Activated T-cell treated with anti-CD3 and anti-CD28 coated beads, Interleukin-2, amount 50 U/mL, for 72 hours (primary cell): Measurements from ENCODE around the gene STX18. TPM values are rescaled to one million over a fixed set of nuclear protein-coding genes. Genes with fewer than 3 reads are reported as not detected.

Source experiments
- ATAC-seq, 2 donors: fragments of 150-1000 bp; cut with Tn5 transposase; replicated peaks in 1 of 2; 2 replicates each; pipeline ENCODE4 v1.10.0; 2021; ENCODE audit warnings: moderate library complexity in 2 of 2, mild to moderate bottlenecking in 1 of 2
- DNase-seq, 2 donors: peaks; one replicate each; pipeline ENCODE4 v3.0.0; 2021 to 2022; ENCODE audit warnings: mixed read lengths in 1 of 2
- H3K27ac Mint-ChIP-seq: one replicate; pipeline ENCODE4 v1.8.0; 2022; ENCODE audit warnings: mild to moderate bottlenecking, moderate library complexity, mixed read lengths
- H3K27me3 Mint-ChIP-seq: one replicate; pipeline ENCODE4 v1.8.0; 2022; ENCODE audit warnings: low read depth, mixed read lengths
- H3K36me3 Mint-ChIP-seq, 2 donors: one replicate each; pipeline ENCODE4 v1.8.0; 2022; ENCODE audit warnings: mixed read lengths in 2 of 2, mild to moderate bottlenecking in 1 of 2; ENCODE audit not compliant: insufficient read depth in 2 of 2
- H3K4me1 Mint-ChIP-seq: one replicate; pipeline ENCODE4 v1.8.0; 2022; ENCODE audit warnings: low read depth, mixed read lengths
- H3K4me3 Mint-ChIP-seq, 2 donors: one replicate each; pipeline ENCODE4 v1.8.0; 2022; ENCODE audit warnings: mild to moderate bottlenecking in 2 of 2, mixed read lengths in 2 of 2, moderate library complexity in 2 of 2
- H3K9me3 Mint-ChIP-seq, 2 donors: one replicate each; pipeline ENCODE4 v1.8.0; 2022; ENCODE audit warnings: mixed read lengths in 2 of 2
- total RNA-seq, 2 donors: library from RNA; stranded (reverse); gene quantifications; one replicate each; pipeline ENCODE4 v1.2.3, GENCODE V29; 2022

Gene STX18
- total RNA-seq, 2 donors from 2014 or later = 22.3 to 24.0 TPM

GRCh38 chr4:4499438-4500123 is 42.3 kb downstream of the STX18 start:
- no peak for DNase-seq
- no peak overlapping the region for H3K4me3 Mint-ChIP-seq
- no peak for ATAC-seq
- H3K27me3 Mint-ChIP-seq = no peaks in the 10 kb centered on the region
- H3K4me1 Mint-ChIP-seq = peaks cover 21% of the 10 kb centered on the region
- no peak overlapping the region for H3K27ac Mint-ChIP-seq
- H3K36me3 Mint-ChIP-seq = no peaks in the 10 kb centered on the region
- H3K9me3 Mint-ChIP-seq = no peaks in the 10 kb centered on the region

DNA sequence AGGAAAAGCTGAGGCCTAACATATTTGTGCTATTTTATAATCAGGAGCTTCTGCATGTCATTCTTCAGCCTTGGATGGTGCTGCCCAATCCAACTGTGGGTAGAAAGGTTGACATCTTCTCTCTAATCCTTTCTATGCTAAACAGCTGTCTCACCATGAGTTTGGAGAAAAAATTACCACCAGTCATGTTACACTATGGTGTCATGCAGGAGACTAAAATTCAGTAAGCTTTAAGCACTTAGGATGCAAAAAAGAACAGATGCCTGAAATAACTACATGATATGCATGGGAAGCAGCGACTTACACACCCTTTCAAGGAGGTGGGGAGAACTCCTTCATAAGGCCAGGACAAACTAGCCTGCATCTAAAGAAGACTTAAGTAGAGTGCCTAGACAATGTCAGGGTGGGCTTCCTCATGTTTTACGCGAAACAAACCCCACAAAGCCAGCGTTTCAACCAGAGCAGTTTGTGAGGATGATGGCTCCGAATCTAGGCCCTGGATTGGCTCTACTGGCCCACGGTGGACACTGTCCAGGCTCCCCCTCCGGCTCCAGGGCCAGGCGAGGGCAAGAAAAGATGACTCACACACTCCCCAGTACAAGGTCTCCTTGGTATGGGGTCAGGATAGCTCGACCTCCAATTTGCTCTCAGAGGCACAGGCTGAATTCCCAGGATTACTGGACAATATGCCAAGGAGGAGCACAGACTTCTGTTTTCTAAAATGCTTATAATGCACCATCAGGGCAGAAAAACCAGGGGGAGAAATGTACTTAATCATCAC is 45.1 kb downstream of the STX18 start:
- H3K27me3 Mint-ChIP-seq = no peaks in the 10 kb centered on the region
- no peaks in the 10 kb centered on the region for H3K36me3 Mint-ChIP-seq
- H3K27ac Mint-ChIP-seq = no peak overlapping the region
- H3K9me3 Mint-ChIP-seq = no peaks in the 10 kb centered on the region
- no peak for ATAC-seq
- no peak for DNase-seq
- no peak overlapping the region for H3K4me3 Mint-ChIP-seq
- H3K4me1 Mint-ChIP-seq = peaks cover 12% of the 10 kb centered on the region

DNA sequence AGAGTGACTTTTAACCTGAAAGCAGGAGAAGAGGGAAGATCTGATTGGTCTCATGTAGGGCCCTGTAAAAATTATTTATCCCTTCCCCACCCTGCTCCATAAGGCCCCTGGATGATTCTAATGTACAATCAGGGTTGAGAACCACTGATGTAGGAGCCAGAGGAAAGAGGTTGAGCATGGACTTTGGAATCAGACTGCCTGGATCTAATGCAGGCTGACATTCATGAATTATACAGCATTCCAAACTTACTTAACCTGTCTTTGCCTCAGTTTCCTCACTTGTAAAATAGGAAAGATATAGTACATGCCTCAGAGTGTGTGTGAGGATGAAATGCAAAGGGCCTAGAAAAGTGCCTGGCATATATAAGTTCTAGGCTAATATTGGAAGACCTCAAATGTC is 47.0 kb downstream of the STX18 start:
- ATAC-seq (no peak), DNase-seq (no peak)
- no peak overlapping the region for H3K4me3 Mint-ChIP-seq
- H3K27ac Mint-ChIP-seq = no peak overlapping the region
- H3K36me3 Mint-ChIP-seq = no peaks in the 10 kb centered on the region
- H3K27me3 Mint-ChIP-seq = no peaks in the 10 kb centered on the region
- peaks cover 11% of the 10 kb centered on the region for H3K4me1 Mint-ChIP-seq
- H3K9me3 Mint-ChIP-seq = no peaks in the 10 kb centered on the region

GRCh38 chr4:4492161-4492847 is 49.5 kb downstream of the STX18 start:
- Mint-ChIP-seq H3K4me3 (peak overlapping the region; percentile 61 to 68), H3K9me3 (no peaks in the 10 kb centered on the region), H3K27me3 (no peaks in the 10 kb centered on the region), H3K36me3 (no peaks in the 10 kb centered on the region), H3K4me1 (peaks cover 11% of the 10 kb centered on the region), H3K27ac (no peak overlapping the region)
- DNase-seq = no peak
- ATAC-seq = peak; percentile 81 to 82

DNA sequence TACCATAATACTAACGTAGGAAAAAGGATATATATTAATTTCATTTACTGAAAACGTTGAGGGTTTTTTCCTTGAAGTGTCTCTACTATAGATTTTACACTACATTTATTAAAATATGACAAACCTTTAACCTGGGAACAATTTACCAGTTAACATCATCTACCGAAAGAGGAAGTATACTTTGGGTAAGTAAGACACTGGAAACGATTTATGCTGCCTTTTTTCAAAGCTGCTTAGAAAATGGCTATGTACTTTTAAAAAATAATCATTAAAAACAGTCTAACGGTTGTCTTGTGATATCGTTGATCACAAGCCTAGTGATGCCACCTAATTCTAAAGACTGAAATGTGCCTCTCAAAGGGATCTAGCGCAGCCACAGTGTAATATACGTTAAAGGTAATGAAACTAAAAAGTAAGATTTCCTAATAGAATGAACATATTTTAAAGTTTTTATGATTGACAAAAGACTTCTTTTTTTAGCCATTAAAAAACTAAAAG is 50.4 kb downstream of the STX18 start:
- H3K9me3 Mint-ChIP-seq = no peaks in the 10 kb centered on the region
- no peak for ATAC-seq
- H3K4me1 Mint-ChIP-seq = peaks cover 11% of the 10 kb centered on the region
- no peaks in the 10 kb centered on the region for H3K27me3 Mint-ChIP-seq
- H3K4me3 Mint-ChIP-seq = no peak overlapping the region
- DNase-seq = no peak
- no peaks in the 10 kb centered on the region for H3K36me3 Mint-ChIP-seq
- H3K27ac Mint-ChIP-seq = no peak overlapping the region

GRCh38 chr4:4490816-4491215 is 51.0 kb downstream of the STX18 start:
- DNase-seq = no peak
- H3K36me3 Mint-ChIP-seq = no peaks in the 10 kb centered on the region
- no peaks in the 10 kb centered on the region for H3K9me3 Mint-ChIP-seq
- no peaks in the 10 kb centered on the region for H3K27me3 Mint-ChIP-seq
- no peak overlapping the region for H3K4me3 Mint-ChIP-seq
- peaks cover 12% of the 10 kb centered on the region for H3K4me1 Mint-ChIP-seq
- no peak overlapping the region for H3K27ac Mint-ChIP-seq
- ATAC-seq = no peak

DNA sequence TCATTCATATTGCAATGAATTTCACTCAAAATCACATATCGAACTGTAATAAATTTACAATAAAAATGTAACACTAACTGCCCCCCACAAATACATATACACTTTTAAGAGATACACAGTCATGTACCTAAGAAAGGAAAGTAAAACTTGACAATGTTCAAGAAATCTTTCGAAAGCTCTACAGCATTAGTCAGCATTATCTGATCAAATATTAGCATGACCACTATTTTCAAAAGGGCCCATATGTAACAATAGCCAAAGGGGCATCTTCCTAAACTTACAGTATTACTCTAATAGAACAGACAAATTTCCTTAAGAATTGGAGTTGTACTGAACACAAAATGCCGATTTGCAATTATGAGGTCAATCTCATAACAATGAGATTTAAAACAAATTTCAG is 51.8 kb downstream of the STX18 start:
- Mint-ChIP-seq H3K27ac (no peak overlapping the region), H3K9me3 (no peaks in the 10 kb centered on the region), H3K4me1 (peaks cover 17% of the 10 kb centered on the region), H3K4me3 (no peak overlapping the region), H3K36me3 (no peaks in the 10 kb centered on the region), H3K27me3 (no peaks in the 10 kb centered on the region)
- DNase-seq (no peak), ATAC-seq (no peak)

DNA sequence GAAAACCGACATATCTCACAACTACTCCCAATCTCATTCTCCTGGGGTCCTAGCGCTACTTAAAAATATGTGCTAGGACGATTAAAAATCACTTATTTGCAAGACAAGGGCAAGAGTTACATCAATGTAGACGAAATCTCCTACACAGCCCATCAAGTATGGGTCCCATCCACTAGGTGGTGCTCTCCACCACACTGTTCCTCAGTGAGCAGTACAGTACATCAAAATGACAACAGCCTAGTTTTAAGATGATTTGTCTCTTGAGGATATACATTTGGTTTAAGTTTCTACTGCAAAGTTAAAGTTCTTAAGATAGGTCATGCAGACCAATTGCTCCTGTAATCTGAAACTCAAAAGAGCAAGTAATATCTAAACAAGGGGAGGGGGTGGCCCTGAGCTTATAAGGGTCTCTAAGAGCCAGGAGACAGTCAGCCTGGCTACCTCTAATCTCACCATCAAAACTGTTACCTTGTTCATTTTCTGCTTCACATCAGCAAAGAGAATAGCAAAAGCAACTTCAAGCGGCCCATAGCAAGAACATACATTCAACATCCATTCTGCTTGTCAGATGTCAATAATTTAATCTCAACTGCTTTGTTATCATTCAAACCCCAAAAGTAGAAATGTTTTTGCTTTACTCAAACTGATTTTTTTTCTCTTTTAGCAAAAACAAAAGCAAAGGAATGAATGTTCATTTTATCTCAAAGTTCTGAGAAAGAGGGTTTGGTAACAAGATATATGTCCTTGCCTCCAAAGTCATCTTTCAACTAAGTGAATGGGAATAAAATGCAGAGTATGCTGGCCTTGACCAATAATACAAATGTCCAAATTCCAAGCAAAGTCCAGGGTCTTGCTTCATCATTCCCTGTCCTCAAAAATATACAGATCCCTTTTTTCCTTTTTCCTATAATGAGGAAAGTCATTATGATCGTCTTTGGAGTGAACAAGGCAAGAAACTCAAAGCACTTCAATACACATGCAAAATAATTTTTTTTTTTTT is 53.1 kb downstream of the STX18 start:
- peaks cover 17% of the 10 kb centered on the region for H3K4me1 Mint-ChIP-seq
- ATAC-seq (peak; percentile 91 to 94), DNase-seq (peak; percentile 72 to 79)
- H3K4me3 Mint-ChIP-seq = no peak overlapping the region
- no peak overlapping the region for H3K27ac Mint-ChIP-seq
- no peaks in the 10 kb centered on the region for H3K9me3 Mint-ChIP-seq
- H3K27me3 Mint-ChIP-seq = no peaks in the 10 kb centered on the region
- H3K36me3 Mint-ChIP-seq = no peaks in the 10 kb centered on the region

- no peak for ATAC-seq
These were observed 54.9 kb downstream of the STX18 start for GRCh38 chr4:4486969-4487368.

DNA sequence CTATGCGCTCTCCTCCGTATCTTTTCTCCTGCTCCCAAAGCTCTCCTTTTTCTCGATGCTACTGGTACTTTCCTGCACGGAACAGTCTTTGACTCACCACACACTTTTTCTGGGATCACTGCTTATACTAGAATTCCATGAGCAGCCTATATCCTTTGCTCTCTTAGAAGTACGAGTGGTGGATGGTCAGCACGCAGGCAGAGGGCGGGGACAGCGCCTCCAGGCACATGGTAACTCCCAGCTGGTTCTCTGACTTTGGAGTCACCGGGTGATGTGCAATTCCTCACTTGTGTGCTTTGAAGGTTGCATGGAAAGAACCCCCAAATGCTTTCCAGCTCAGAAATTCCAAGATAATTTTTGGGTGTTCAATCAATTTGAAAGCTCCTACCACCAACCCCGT is 56.0 kb downstream of the STX18 start:
- peaks cover 11% of the 10 kb centered on the region for H3K4me1 Mint-ChIP-seq
- no peak overlapping the region for H3K4me3 Mint-ChIP-seq
- H3K36me3 Mint-ChIP-seq = no peaks in the 10 kb centered on the region
- no peak overlapping the region for H3K27ac Mint-ChIP-seq
- no peaks in the 10 kb centered on the region for H3K9me3 Mint-ChIP-seq
- DNase-seq (no peak), ATAC-seq (no peak)
- H3K27me3 Mint-ChIP-seq = no peaks in the 10 kb centered on the region

More at GRCh38 chr4:4486969-4487368, 54.9 kb downstream of the STX18 start:
- H3K27me3 Mint-ChIP-seq = no peaks in the 10 kb centered on the region
- H3K36me3 Mint-ChIP-seq = no peaks in the 10 kb centered on the region
- peaks cover 7% of the 10 kb centered on the region for H3K4me1 Mint-ChIP-seq
- no peak for DNase-seq
- H3K4me3 Mint-ChIP-seq = no peak overlapping the region
- H3K27ac Mint-ChIP-seq = no peak overlapping the region
- H3K9me3 Mint-ChIP-seq = no peaks in the 10 kb centered on the region

- H3K4me3 Mint-ChIP-seq = no peak overlapping the region
- ATAC-seq (no peak), DNase-seq (no peak)
- no peaks in the 10 kb centered on the region for H3K36me3 Mint-ChIP-seq
- no peaks in the 10 kb centered on the region for H3K9me3 Mint-ChIP-seq
- no peaks in the 10 kb centered on the region for H3K27me3 Mint-ChIP-seq
- peaks cover 11% of the 10 kb centered on the region for H3K4me1 Mint-ChIP-seq
- H3K27ac Mint-ChIP-seq = no peak overlapping the region
These were observed 60.4 kb downstream of the STX18 start for GRCh38 chr4:4481399-4481994.

GRCh38 chr4:4480685-4481398 is 61.0 kb downstream of the STX18 start:
- DNase-seq (no peak), ATAC-seq (no peak)
- Mint-ChIP-seq H3K4me1 (peaks cover 9% of the 10 kb centered on the region), H3K27ac (no peak overlapping the region), H3K9me3 (no peaks in the 10 kb centered on the region), H3K27me3 (no peaks in the 10 kb centered on the region), H3K36me3 (no peaks in the 10 kb centered on the region), H3K4me3 (no peak overlapping the region)
